ENCODE data around the gene AMBP.

Gene AMBP

DNA sequence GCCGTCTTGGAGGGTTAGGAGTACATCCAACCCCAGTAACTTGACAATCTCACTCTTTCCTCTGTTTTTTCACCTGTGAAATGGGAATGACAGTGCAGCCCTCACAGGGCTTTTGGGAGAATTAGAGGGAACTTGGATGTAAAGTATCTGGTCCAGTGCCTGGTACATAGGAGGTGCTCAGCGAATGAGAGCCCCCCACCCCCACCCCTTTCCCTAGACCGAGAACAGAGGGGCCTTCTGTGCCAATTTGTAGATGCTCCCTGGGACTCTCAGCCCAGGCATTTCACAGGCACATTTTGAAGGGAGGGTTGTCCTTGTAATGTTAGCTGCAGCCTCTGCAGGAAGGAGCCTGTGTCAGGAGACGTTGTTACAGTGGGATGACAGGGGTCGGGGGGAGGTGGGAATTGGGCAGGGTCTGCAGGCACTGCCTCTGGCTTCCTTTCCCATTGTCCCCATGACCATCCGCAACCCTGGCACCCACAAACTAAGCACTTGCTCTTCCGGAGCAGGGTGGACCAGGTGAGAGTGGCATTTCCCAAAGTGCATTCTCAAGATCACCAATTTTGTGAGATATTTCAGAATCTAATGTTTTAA lies 47.0 kb downstream of the AMBP start:
- H2BK15ac ChIP-seq (ENCODE audit: low read depth, poor library complexity, severe bottlenecking), result no peak overlapping the region
- H3K18ac ChIP-seq (ENCODE audit: low read depth in 1 of 2, low read length in 2 of 2), result no peak overlapping the region
- H3K36me3 ChIP-seq (ENCODE audit: control insufficient read depth in 1 of 2, insufficient read depth in 2 of 2, low read depth in 1 of 2, low read length in 2 of 2), result peaks cover 89 to 93% of the 10 kb centered on the region in 2 experiments
- no peak overlapping the region for H4K8ac ChIP-seq (ENCODE audit: low read length)
- H3K27me3 ChIP-seq (ENCODE audit: control insufficient read depth in 1 of 2, insufficient read depth in 1 of 2, low read length in 2 of 2), result no peaks in the 10 kb centered on the region
- WGBS, result 98% methylated on average over 6 of the region's 7 CpGs
- DNase-seq, result no peak
- H3K4me3 ChIP-seq (ENCODE audit: insufficient read depth in 1 of 2, low read depth in 1 of 2, low read length in 2 of 2), result no peak overlapping the region
- no peaks in the 10 kb centered on the region for H3K9me3 ChIP-seq (ENCODE audit: control insufficient read depth, low read length)
- H3K27ac ChIP-seq (ENCODE audit: low read length, poor library complexity, severe bottlenecking), result no peak overlapping the region
- H2BK120ac ChIP-seq (ENCODE audit: low read depth, low read length), result no peak overlapping the region
- H2BK5ac ChIP-seq (ENCODE audit: low read depth, low read length, poor library complexity, severe bottlenecking), result no peak overlapping the region
- H2AK5ac ChIP-seq (ENCODE audit: low read length, severe bottlenecking), result no peak overlapping the region
- no peak overlapping the region for H3K4ac ChIP-seq (ENCODE audit: low read depth in 1 of 2, low read length in 2 of 2)
- no peak overlapping the region for H3K9ac ChIP-seq (ENCODE audit: low read length)
- H3K14ac ChIP-seq (ENCODE audit: low read length in 2 of 2), result no peak overlapping the region
- peaks cover 4% of the 10 kb centered on the region for H3K4me1 ChIP-seq (ENCODE audit: control insufficient read depth, insufficient read depth, low read depth, low read length)
- H4K91ac ChIP-seq (ENCODE audit: low read length), result no peak overlapping the region
- H3K23ac ChIP-seq (ENCODE audit: low read length in 2 of 2), result no peak overlapping the region
- no peak overlapping the region for H3K4me2 ChIP-seq (ENCODE audit: low read length, poor library complexity, severe bottlenecking)
- no peak overlapping the region for H2BK12ac ChIP-seq (ENCODE audit: low read length in 2 of 2)
- peaks cover 12% of the 10 kb centered on the region for H3K79me1 ChIP-seq (replicated peaks; ENCODE audit: low read length, poor library complexity, severe bottlenecking)
- H2AFZ ChIP-seq (ENCODE audit: low read depth, low read length), result no peak overlapping the region

DNA sequence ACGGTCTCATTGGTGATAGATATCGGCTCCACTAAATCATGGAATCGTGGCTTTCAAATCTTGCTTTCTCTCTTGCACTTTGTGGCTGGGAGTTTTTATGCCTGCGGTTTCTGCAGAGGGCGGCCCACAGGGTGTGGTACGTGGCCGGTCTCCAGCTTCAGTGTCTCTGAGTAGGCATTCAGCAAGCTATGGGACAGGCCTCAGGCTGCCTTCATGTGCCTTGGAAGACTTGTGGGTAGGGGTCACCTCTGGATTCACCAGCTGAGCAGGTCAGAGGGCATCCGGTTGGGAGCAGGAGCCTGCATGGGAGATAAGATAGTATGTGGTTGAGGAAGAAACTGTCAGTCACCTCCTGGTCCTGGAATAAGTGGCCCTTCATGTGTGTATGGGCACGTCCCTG lies 47.7 kb downstream of the AMBP start:
- no peak overlapping the region for H2BK15ac ChIP-seq (ENCODE audit: low read depth, poor library complexity, severe bottlenecking)
- H2BK120ac ChIP-seq (ENCODE audit: low read depth, low read length), result no peak overlapping the region
- peaks cover 89 to 91% of the 10 kb centered on the region in 2 experiments for H3K36me3 ChIP-seq (ENCODE audit: control insufficient read depth in 1 of 2, insufficient read depth in 2 of 2, low read depth in 1 of 2, low read length in 2 of 2)
- no peak overlapping the region for H4K8ac ChIP-seq (ENCODE audit: low read length)
- H3K4me2 ChIP-seq (ENCODE audit: low read length, poor library complexity, severe bottlenecking), result no peak overlapping the region
- H3K18ac ChIP-seq (ENCODE audit: low read depth in 1 of 2, low read length in 2 of 2), result no peak overlapping the region
- no peak for DNase-seq
- no peak overlapping the region for H3K27ac ChIP-seq (ENCODE audit: low read length, poor library complexity, severe bottlenecking)
- no peak overlapping the region for H4K91ac ChIP-seq (ENCODE audit: low read length)
- no peak overlapping the region for H2BK12ac ChIP-seq (ENCODE audit: low read length in 2 of 2)
- H3K27me3 ChIP-seq (ENCODE audit: control insufficient read depth in 1 of 2, insufficient read depth in 1 of 2, low read length in 2 of 2), result no peaks in the 10 kb centered on the region
- no peak overlapping the region for H3K14ac ChIP-seq (ENCODE audit: low read length in 2 of 2)
- H3K9me3 ChIP-seq (ENCODE audit: control insufficient read depth, low read length), result no peaks in the 10 kb centered on the region
- WGBS, result 96% methylated on average over 9 of the region's 9 CpGs
- peaks cover 2% of the 10 kb centered on the region for H3K4me1 ChIP-seq (ENCODE audit: control insufficient read depth, insufficient read depth, low read depth, low read length)
- H2AFZ ChIP-seq (ENCODE audit: low read depth, low read length), result no peak overlapping the region
- no peak overlapping the region for H3K23ac ChIP-seq (ENCODE audit: low read length in 2 of 2)
- no peak overlapping the region for H2BK5ac ChIP-seq (ENCODE audit: low read depth, low read length, poor library complexity, severe bottlenecking)
- H3K4me3 ChIP-seq (ENCODE audit: insufficient read depth in 1 of 2, low read depth in 1 of 2, low read length in 2 of 2), result no peak overlapping the region
- H3K9ac ChIP-seq (ENCODE audit: low read length), result no peak overlapping the region
- peaks cover 13% of the 10 kb centered on the region for H3K79me1 ChIP-seq (replicated peaks; ENCODE audit: low read length, poor library complexity, severe bottlenecking)
- H3K4ac ChIP-seq (ENCODE audit: low read depth in 1 of 2, low read length in 2 of 2), result no peak overlapping the region
- no peak overlapping the region for H2AK5ac ChIP-seq (ENCODE audit: low read length, severe bottlenecking)

DNA sequence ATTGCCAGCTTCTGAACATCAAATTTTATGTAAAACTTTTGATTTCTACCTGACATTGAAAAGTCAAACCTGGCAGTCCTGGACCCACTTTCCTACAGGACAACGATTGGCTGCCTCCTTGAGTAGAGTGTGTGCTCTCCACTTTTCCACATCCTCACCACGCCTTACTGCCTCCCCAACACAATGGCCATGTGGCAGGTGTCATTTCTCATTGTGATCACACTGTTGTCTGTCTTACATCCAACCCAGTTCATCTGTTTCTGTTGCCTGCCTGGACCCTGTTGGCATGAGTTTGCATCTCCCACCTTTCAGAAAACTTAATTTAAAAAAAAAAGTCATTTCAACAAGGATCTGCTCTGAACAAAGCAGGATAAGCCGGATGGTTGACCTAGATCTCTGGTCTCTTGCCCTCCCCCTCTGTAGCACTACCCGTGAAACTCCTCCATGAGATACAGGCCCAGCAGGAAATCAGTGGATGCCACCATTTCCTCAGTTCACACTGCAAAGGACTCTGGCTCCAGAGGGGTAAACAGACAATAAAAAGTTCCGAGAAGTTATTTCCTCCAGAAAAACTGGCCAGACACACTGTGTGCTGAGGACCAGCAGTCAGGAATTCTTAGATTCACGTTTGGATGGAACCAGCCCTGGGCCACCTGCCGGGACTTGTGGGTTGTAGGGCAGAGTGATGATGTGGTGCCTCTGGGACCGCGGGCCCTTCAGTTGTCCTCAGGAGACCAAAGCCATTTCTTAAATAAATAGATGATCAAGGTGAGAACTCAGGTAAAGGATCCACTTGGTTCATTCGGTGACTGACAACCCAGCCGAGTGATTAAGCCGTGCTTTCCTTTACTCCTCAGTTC lies 48.6 kb downstream of the AMBP start:
- no peak overlapping the region for H3K23ac ChIP-seq (ENCODE audit: low read length in 2 of 2)
- no peak overlapping the region for H4K8ac ChIP-seq (ENCODE audit: low read length)
- H3K36me3 ChIP-seq (ENCODE audit: control insufficient read depth in 1 of 2, insufficient read depth in 2 of 2, low read depth in 1 of 2, low read length in 2 of 2), result peaks cover 89 to 90% of the 10 kb centered on the region in 2 experiments
- H2BK120ac ChIP-seq (ENCODE audit: low read depth, low read length), result no peak overlapping the region
- no peak overlapping the region for H3K27ac ChIP-seq (ENCODE audit: low read length, poor library complexity, severe bottlenecking)
- DNase-seq, result no peak
- peaks cover under 1% of the 10 kb centered on the region for H3K9me3 ChIP-seq (ENCODE audit: control insufficient read depth, low read length)
- no peak overlapping the region for H3K18ac ChIP-seq (ENCODE audit: low read depth in 1 of 2, low read length in 2 of 2)
- 95% methylated on average over 12 of the region's 12 CpGs for WGBS
- H3K9ac ChIP-seq (ENCODE audit: low read length), result no peak overlapping the region
- no peak overlapping the region for H4K91ac ChIP-seq (ENCODE audit: low read length)
- H3K79me1 ChIP-seq (replicated peaks; ENCODE audit: low read length, poor library complexity, severe bottlenecking), result peaks cover 15% of the 10 kb centered on the region
- H2AFZ ChIP-seq (ENCODE audit: low read depth, low read length), result no peak overlapping the region
- no peak overlapping the region for H2AK5ac ChIP-seq (ENCODE audit: low read length, severe bottlenecking)
- no peak overlapping the region for H3K4ac ChIP-seq (ENCODE audit: low read depth in 1 of 2, low read length in 2 of 2)
- no peak overlapping the region for H2BK12ac ChIP-seq (ENCODE audit: low read length in 2 of 2)
- H2BK5ac ChIP-seq (ENCODE audit: low read depth, low read length, poor library complexity, severe bottlenecking), result no peak overlapping the region
- no peak overlapping the region for H3K14ac ChIP-seq (ENCODE audit: low read length in 2 of 2)
- no peak overlapping the region for H2BK15ac ChIP-seq (ENCODE audit: low read depth, poor library complexity, severe bottlenecking)
- no peak overlapping the region for H3K4me2 ChIP-seq (ENCODE audit: low read length, poor library complexity, severe bottlenecking)
- H3K4me1 ChIP-seq (ENCODE audit: control insufficient read depth, insufficient read depth, low read depth, low read length), result peaks cover 2% of the 10 kb centered on the region
- H3K27me3 ChIP-seq (ENCODE audit: control insufficient read depth in 1 of 2, insufficient read depth in 1 of 2, low read length in 2 of 2), result no peaks in the 10 kb centered on the region
- no peak overlapping the region for H3K4me3 ChIP-seq (ENCODE audit: insufficient read depth in 1 of 2, low read depth in 1 of 2, low read length in 2 of 2)

DNA sequence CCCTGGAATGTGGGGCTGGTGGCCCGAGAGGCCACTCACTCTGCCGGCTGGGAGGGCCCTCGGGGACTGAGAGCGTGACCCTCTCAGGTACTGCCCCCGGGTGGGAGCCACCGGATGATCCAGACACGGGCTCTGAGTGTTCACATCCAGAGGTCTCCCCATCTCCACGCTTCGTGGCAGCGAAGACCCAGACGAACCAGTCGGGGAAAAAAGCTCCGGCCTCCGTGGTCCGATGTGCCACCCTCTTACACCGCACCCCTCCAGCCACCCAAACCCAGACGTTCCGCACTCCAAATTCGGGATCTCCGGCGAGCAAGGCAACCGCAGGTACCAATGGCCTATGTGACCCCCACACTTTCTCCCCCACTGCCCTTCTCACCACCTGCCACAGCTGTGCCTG lies 49.5 kb downstream of the AMBP start:
- peaks cover 2% of the 10 kb centered on the region for H3K4me1 ChIP-seq (ENCODE audit: control insufficient read depth, insufficient read depth, low read depth, low read length)
- WGBS, result 96% methylated on average over 22 of the region's 22 CpGs
- DNase-seq, result no peak

More for the DNA sequence above, 49.5 kb downstream of the AMBP start:
- no peak overlapping the region for H3K27ac ChIP-seq (ENCODE audit: low read length, poor library complexity, severe bottlenecking)
- no peak overlapping the region for H3K9ac ChIP-seq (ENCODE audit: low read length)
- no peak overlapping the region for H3K18ac ChIP-seq (ENCODE audit: low read depth in 1 of 2, low read length in 2 of 2)
- H3K9me3 ChIP-seq (ENCODE audit: control insufficient read depth, low read length), result peaks cover 10% of the 10 kb centered on the region
- H2BK5ac ChIP-seq (ENCODE audit: low read depth, low read length, poor library complexity, severe bottlenecking), result no peak overlapping the region
- H4K91ac ChIP-seq (ENCODE audit: low read length), result no peak overlapping the region
- H3K4me2 ChIP-seq (ENCODE audit: low read length, poor library complexity, severe bottlenecking), result no peak overlapping the region
- H4K8ac ChIP-seq (ENCODE audit: low read length), result no peak overlapping the region
- no peak overlapping the region for H2BK12ac ChIP-seq (ENCODE audit: low read length in 2 of 2)
- H3K27me3 ChIP-seq (ENCODE audit: control insufficient read depth in 1 of 2, insufficient read depth in 1 of 2, low read length in 2 of 2), result no peaks in the 10 kb centered on the region
- H3K79me1 ChIP-seq (replicated peaks; ENCODE audit: low read length, poor library complexity, severe bottlenecking), result peaks cover 18% of the 10 kb centered on the region
- H3K36me3 ChIP-seq (ENCODE audit: control insufficient read depth in 1 of 2, insufficient read depth in 2 of 2, low read depth in 1 of 2, low read length in 2 of 2), result peaks cover 82 to 90% of the 10 kb centered on the region in 2 experiments
- no peak overlapping the region for H2BK120ac ChIP-seq (ENCODE audit: low read depth, low read length)
- H3K4ac ChIP-seq (ENCODE audit: low read depth in 1 of 2, low read length in 2 of 2), result no peak overlapping the region
- H2BK15ac ChIP-seq (ENCODE audit: low read depth, poor library complexity, severe bottlenecking), result no peak overlapping the region
- H2AFZ ChIP-seq (ENCODE audit: low read depth, low read length), result no peak overlapping the region
- no peak overlapping the region for H3K23ac ChIP-seq (ENCODE audit: low read length in 2 of 2)
- no peak overlapping the region for H2AK5ac ChIP-seq (ENCODE audit: low read length, severe bottlenecking)
- no peak overlapping the region for H3K4me3 ChIP-seq (ENCODE audit: insufficient read depth in 1 of 2, low read depth in 1 of 2, low read length in 2 of 2)
- no peak overlapping the region for H3K14ac ChIP-seq (ENCODE audit: low read length in 2 of 2)
